ENCODE results near the gene SPAST.
"Not testable (repeated sequence)": the region's sequence is repeated elsewhere in the genome, so short reads cannot be mapped to it uniquely, and the experiment has no call there.

SPAST gene

GRCh38 chr2:32063310-32064020 lies at the start of gene SPAST:
SPAST (plus strand) TSS chr2:32063556; CDS start chr2:32063832, 276 bp downstream.
- peak; percentile 98 for DNase-seq (ENCODE audit: low spot score)

- DNase-seq (ENCODE audit: low spot score): not testable (repeated sequence)
Measured at GRCh38 chr2:32018789-32019482, 44.4 kb upstream of the SPAST start.

GRCh38 chr2:32034198-32034887 lies 29.0 kb upstream of the SPAST start:
- DNase-seq (ENCODE audit: low spot score): not testable (repeated sequence)

- DNase-seq (ENCODE audit: low spot score): peak; percentile 95
Measured at GRCh38 chr2:32039447-32040219, 23.7 kb upstream of the SPAST start, which contains the start of gene DPY30. DPY30 (minus strand) TSS chr2:32039805; CDS start chr2:32039456, 349 bp downstream.

- no peak for DNase-seq (ENCODE audit: low spot score)
Measured at GRCh38 chr2:32043561-32043960, 19.8 kb upstream of the SPAST start.

GRCh38 chr2:32051836-32052439 lies 11.4 kb upstream of the SPAST start:
- DNase-seq (ENCODE audit: low spot score): no peak

- DNase-seq (ENCODE audit: low spot score): not testable (repeated sequence)
Measured at GRCh38 chr2:32054583-32054982, 8.8 kb upstream of the SPAST start.

- no peak for DNase-seq (ENCODE audit: low spot score)
Measured at GRCh38 chr2:32058130-32058529, 5.2 kb upstream of the SPAST start.

GRCh38 chr2:32060266-32060665 lies 3.1 kb upstream of the SPAST start:
- no peak for DNase-seq (ENCODE audit: low spot score)

GRCh38 chr2:32061430-32061829 lies 1.9 kb upstream of the SPAST start:
- no peak for DNase-seq (ENCODE audit: low spot score)

GRCh38 chr2:32061973-32062861 lies 1.1 kb upstream of the SPAST start:
- DNase-seq (ENCODE audit: low spot score): peak; percentile 37

- DNase-seq (ENCODE audit: low spot score): peak; percentile 23
Measured at GRCh38 chr2:32064021-32064601, 755 bp downstream of the SPAST start.

GRCh38 chr2:32064713-32065112 lies 1.4 kb downstream of the SPAST start:
- DNase-seq (ENCODE audit: low spot score): no peak

GRCh38 chr2:32067549-32067948 lies 4.2 kb downstream of the SPAST start:
- no peak for DNase-seq (ENCODE audit: low spot score)

GRCh38 chr2:32074134-32074506 lies 10.8 kb downstream of the SPAST start:
- DNase-seq (ENCODE audit: low spot score): no peak

- no peak for DNase-seq (ENCODE audit: low spot score)
Measured at GRCh38 chr2:32095671-32096070, 32.3 kb downstream of the SPAST start.

- DNase-seq (ENCODE audit: low spot score): no peak
Measured at GRCh38 chr2:32108111-32108510, 44.8 kb downstream of the SPAST start.

- DNase-seq (ENCODE audit: low spot score): no peak
Measured at GRCh38 chr2:32118055-32118454, 54.7 kb downstream of the SPAST start.

- DNase-seq (ENCODE audit: low spot score): no peak
Measured at GRCh38 chr2:32119161-32119560, 55.8 kb downstream of the SPAST start.

GRCh38 chr2:32124660-32125059 lies 61.3 kb downstream of the SPAST start:
- DNase-seq (ENCODE audit: low spot score): no peak

All from globus pallidus (tissue), 1 donor.